K562 (cell line): Measurements from ENCODE around the gene CHPF2. TPM values are rescaled to one million over a fixed set of nuclear protein-coding genes. Genes with fewer than 3 reads are reported as not detected.

ENCODE experiments used
- ATAC-seq: fragments of 200-7000 bp; cut with Tn5 transposase; 3 replicates; pipeline ENCODE4 v1.9.1; 2020; ENCODE audit warnings: moderate library complexity
- BruUV-seq: library from RNA; stranded (reverse); fragments of 400-500 nt; replicated peaks from 2 replicates; lab custom pipeline; 2021; lab: Mats Ljungman, UMichigan
- CTCF ChIA-PET: fragments of 300-600 bp; formaldehyde crosslinking; extraction: SDS; loops from one replicate; lab custom pipeline; 2021; ENCODE audit warnings: low intra/inter-chr PET ratio; lab: Yijun Ruan, JAX
- POLR2A ChIA-PET: fragments of 300-600, 350-650 bp; sonication (Branson Sonifier 250); formaldehyde crosslinking; extraction: SDS; loops from one replicate; lab custom pipeline; 2021; ENCODE audit warnings: antibody characterized with exemption, inconsistent platforms; lab: Yijun Ruan, JAX
- DNase-seq, 4 experiments: peaks; one replicate each; pipeline versions ENCODE4 v3.0.0 to v3.0.0-alpha.2; 2011 to 2018; ENCODE audit warnings: low spot score in 3 of 4, mixed read lengths in 3 of 4; ENCODE audit errors: extremely low read depth in 1 of 4
- FAIRE-seq: peaks from 2 replicates; lab custom pipeline; 2011; peaks lifted over from hg19 to GRCh38; lab: Jason Lieb, UNC
- H2AFZ ChIP-seq: 2 replicates; pipeline ENCODE4 v1.6.0; 2011; ENCODE audit warnings: low read depth, low read length, control low read depth, inconsistent platforms
- H3K27ac ChIP-seq: fragments of 200-600 bp; 3 replicates; pipeline ENCODE4 v1.8.0; 2011; ENCODE audit warnings: low read depth, mild to moderate bottlenecking, control low read depth, inconsistent platforms, low read length, moderate library complexity, mixed read lengths; ENCODE audit errors: extremely low read depth
- H3K27me3 ChIP-seq, 2 experiments: fragments of 300-600 bp in 1 of 2; 2 replicates in 1 of 2; 3 replicates in 1 of 2; pipeline versions ENCODE4 v1.6.0 to v1.8.0; 2011; ENCODE audit warnings: inconsistent platforms in 2 of 2, low read length in 2 of 2, mild to moderate bottlenecking in 1 of 2, mixed read lengths in 1 of 2, moderate library complexity in 1 of 2; ENCODE audit not compliant: control insufficient read depth in 2 of 2, insufficient read depth in 2 of 2
- H3K36me3 ChIP-seq: fragments of 300-600 bp; 3 replicates; pipeline ENCODE4 v1.8.0; 2011; ENCODE audit warnings: mild to moderate bottlenecking, low read length, inconsistent platforms; ENCODE audit not compliant: control insufficient read depth, insufficient read depth
- H3K4me1 ChIP-seq, 2 experiments: fragments of 200-600 bp in 1 of 2; replicated peaks in 1 of 2; 2 replicates in 1 of 2; 3 replicates in 1 of 2; pipeline versions ENCODE4 v1.5.1 to v1.8.0; 2011; ENCODE audit warnings: inconsistent platforms in 2 of 2, low read length in 2 of 2, mild to moderate bottlenecking in 1 of 2, mixed read lengths in 1 of 2, moderate library complexity in 1 of 2; ENCODE audit not compliant: control insufficient read depth in 2 of 2, insufficient read depth in 2 of 2
- H3K4me2 ChIP-seq: 2 replicates; pipeline ENCODE4 v1.6.1; 2011; ENCODE audit warnings: low read length, control low read depth, inconsistent platforms, mixed read lengths; ENCODE audit not compliant: insufficient read depth
- H3K4me3 ChIP-seq: fragments of 200-600 bp; sonication (generic), shearing (Covaris generic); 2 replicates; pipeline ENCODE4 v1.5.1; 2016; ENCODE audit warnings: control low read depth, inconsistent platforms
- H3K79me2 ChIP-seq: fragments of 200-600 bp; 3 replicates; pipeline ENCODE4 v1.8.0; 2011; ENCODE audit warnings: low read length, inconsistent platforms; ENCODE audit not compliant: control insufficient read depth, insufficient read depth
- H3K9ac ChIP-seq, 2 experiments: 2 replicates each; pipeline versions ENCODE4 v1.6.0 to v1.6.1; 2011; ENCODE audit warnings: low read depth in 2 of 2, low read length in 2 of 2, control low read depth in 1 of 2, inconsistent platforms in 1 of 2, mild to moderate bottlenecking in 1 of 2, mixed read lengths in 1 of 2; ENCODE audit not compliant: insufficient read depth in 1 of 2
- H3K9me1 ChIP-seq: one replicate; pipeline ENCODE4 v1.6.0; 2011; ENCODE audit warnings: inconsistent platforms, mild to moderate bottlenecking, low read length, moderate library complexity; ENCODE audit not compliant: control insufficient read depth, insufficient read depth
- H3K9me3 ChIP-seq: replicated peaks from 2 replicates; pipeline ENCODE4 v1.5.1; 2011; ENCODE audit warnings: low read depth, low read length, inconsistent platforms; ENCODE audit not compliant: control insufficient read depth, insufficient read depth
- H4K20me1 ChIP-seq: replicated peaks from 2 replicates; pipeline ENCODE4 v1.6.1; 2011; ENCODE audit warnings: low read length, inconsistent platforms, mixed read lengths; ENCODE audit not compliant: control insufficient read depth, insufficient read depth
- PTTG1 ChIP-seq: fragments of 450-650 bp; IDR thresholded peaks from 2 replicates; pipeline ENCODE4 v1.6.1; 2016; ENCODE audit warnings: low read depth, mild to moderate bottlenecking, missing genetic modification characterization, missing compliant biosample characterization
- WGBS: fragments of 100-300 bp; shearing (Covaris generic); methylation state at CpG from one replicate; pipeline ENCODE4 v1.1.6; 2016; ENCODE audit warnings: low coverage, mixed read lengths; ENCODE audit not compliant: insufficient coverage; ENCODE audit errors: missing lambda C conversion rate; 5-methylcytosine and 5-hydroxymethylcytosine counted together
- in situ Hi-C: fragments of 300-500 bp; cut with MboI; formaldehyde crosslinking; loops from 4 replicates; pipeline ENCODE4 v1.15.0; 2018; ENCODE audit warnings: inconsistent platforms, mixed read lengths
- intact Hi-C: fragments of 100-400 bp; cut with micrococcal nuclease; formaldehyde crosslinking; loops from 2 replicates; pipeline ENCODE4 v1.14.2; 2022
- polyA plus RNA-seq, 8 experiments: library from polyadenylated mRNA; depleted of rRNA in 4 of 8; stranded (reverse) in 5 of 8; unstranded in 3 of 8; fragments of >200 nt; fragmentation: Nextera tagmentation in 2 of 8; fragmentation: Illumina TruSeq in 1 of 8; extraction: Ambion mirVana in 2 of 8; extraction: Trizol in 1 of 8; gene quantifications; 2 replicates each; pipeline versions ENCODE4 v1.2.1 to v1.2.3, GENCODE V29; 2011 to 2014; ENCODE audit warnings: inconsistent platforms in 1 of 8, missing spikeins in 1 of 8
- total RNA-seq, 7 experiments: library from RNA; depleted of rRNA in 6 of 7; stranded (reverse); fragments of >200 nt in 6 of 7; fragmentation: Illumina TruSeq in 2 of 7; extraction: Trizol in 2 of 7; gene quantifications; 2 replicates each; pipeline versions ENCODE4 v1.2.1 to v1.2.3, GENCODE V29; 2011 to 2021; ENCODE audit warnings: low replicate concordance in 1 of 7
- TF ChIP-seq, protein P1 (sequence below): fragments of 450-650 bp; formaldehyde crosslinking; IDR thresholded peaks from 2 replicates; pipeline ENCODE4 v1.4.0; 2022; ENCODE audit warnings: missing genetic modification characterization

The CHPF2 gene
- total and polyA plus RNA-seq, 9 of the 15 experiments (the other 6 are each of a cell fraction or from before 2014, with no cell fraction given): 0.08 to 32.8 (median 10.5) TPM

DNA sequence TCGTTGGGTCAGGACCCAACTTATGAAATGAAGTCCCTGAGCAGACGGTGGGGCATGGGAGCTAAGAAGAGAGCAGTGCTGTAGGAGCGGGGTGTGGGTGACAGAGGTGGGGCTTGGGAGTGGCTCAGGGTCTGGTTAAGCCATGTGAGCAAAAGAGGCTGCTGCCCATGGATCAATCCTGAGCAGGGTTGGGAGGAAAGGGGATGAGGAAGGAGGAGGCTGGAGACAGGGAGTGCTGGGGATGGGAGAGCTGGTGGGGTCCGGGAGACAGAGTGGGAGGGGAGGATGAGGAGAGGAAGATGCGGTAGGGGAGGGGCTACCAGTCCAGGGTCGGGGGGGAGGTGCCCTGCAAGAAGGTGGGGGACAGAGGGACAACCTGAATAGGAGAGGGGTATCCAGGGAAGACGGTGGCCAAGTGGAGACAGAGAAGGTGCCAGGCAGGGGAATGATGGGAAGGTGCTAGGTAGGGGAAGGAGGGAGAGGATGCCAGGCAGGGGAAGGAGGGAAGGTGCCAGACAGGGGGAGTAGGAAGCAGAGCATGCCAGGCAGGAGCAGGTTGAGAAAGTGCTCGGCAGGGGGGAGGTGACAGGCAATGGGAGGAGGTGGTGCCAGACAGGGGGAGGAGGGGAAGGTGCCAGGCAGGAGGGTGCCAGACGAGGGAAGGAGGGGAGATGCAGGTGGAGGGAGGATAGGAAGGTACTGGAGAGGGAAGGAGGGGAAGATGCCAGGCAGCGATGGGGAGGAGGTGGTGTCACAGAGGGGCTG is 43.7 kb downstream of the CHPF2 start:
- in situ Hi-C loops (no loop called here), intact Hi-C loops (no loop called here)
- Histone ChIP-seq H3K27ac (no peak overlapping the region), H3K9ac (0 out of 4 replicates have a peak overlapping the region, but pooled peaks of 1 of the 2 experiments have one; percentile 39), H3K79me2 (no peaks in the 10 kb centered on the region), H3K4me3 (no peak overlapping the region), H3K27me3 (peaks cover 36 to 83% of the 10 kb centered on the region in 2 experiments), H2AFZ (no peak overlapping the region), H3K4me1 (peaks cover 11 to 44% of the 10 kb centered on the region in 2 experiments; a peak in 4 of 5 replicates), H3K9me3 (no peaks in the 10 kb centered on the region), H3K4me2 (no peak overlapping the region), H4K20me1 (peaks cover 17% of the 10 kb centered on the region), H3K9me1 (peaks cover 6% of the 10 kb centered on the region), H3K36me3 (no peaks in the 10 kb centered on the region)
- ATAC-seq (no peak), FAIRE-seq (no peak), DNase-seq (no peak)
- WGBS: 1% methylated on average over 10 of the region's 10 CpGs
- no peak for TF ChIP-seq PTTG1 (tag)
- TF ChIP-seq, protein P1, sequence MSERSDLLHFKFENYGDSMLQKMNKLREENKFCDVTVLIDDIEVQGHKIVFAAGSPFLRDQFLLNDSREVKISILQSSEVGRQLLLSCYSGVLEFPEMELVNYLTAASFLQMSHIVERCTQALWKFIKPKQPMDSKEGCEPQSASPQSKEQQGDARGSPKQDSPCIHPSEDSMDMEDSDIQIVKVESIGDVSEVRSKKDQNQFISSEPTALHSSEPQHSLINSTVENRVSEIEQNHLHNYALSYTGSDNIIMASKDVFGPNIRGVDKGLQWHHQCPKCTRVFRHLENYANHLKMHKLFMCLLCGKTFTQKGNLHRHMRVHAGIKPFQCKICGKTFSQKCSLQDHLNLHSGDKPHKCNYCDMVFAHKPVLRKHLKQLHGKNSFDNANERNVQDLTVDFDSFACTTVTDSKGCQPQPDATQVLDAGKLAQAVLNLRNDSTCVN (CRISPR knock-in tag): 0 out of 2 replicates have a peak, but pooled peaks have one; percentile 58
- CTCF ChIA-PET: interaction anchor here (0.6 kb wide), 1 partner anchor 840 kb away, joined by 6 read pairs; no protein-coding TSS in a partner anchor
- no TSS peak for BruUV-seq
- POLR2A ChIA-PET: interaction anchor here (1.2 to 1.4 kb wide), 2 partner anchors 9 to 13 kb away, joined by 3 to 5 read pairs; no protein-coding TSS in a partner anchor
